ENCODE measurements around the gene ARF6.

Gene ARF6

GRCh38 chr14:49857427-49858003 is 35.4 kb upstream of the ARF6 start:
- H3K4me3 ChIP-seq (ENCODE audit: low read depth, low read length): no peak overlapping the region
- TF ChIP-seq CTCF (IDR thresholded peaks at IDR 0.05; ENCODE audit: insufficient read depth, low read depth, low read length, missing control alignments): no peak
- DNase-seq (ENCODE audit: low read depth): peak; percentile 30

GRCh38 chr14:49858383-49858782 is 34.5 kb upstream of the ARF6 start:
- no peak for TF ChIP-seq CTCF (IDR thresholded peaks at IDR 0.05; ENCODE audit: insufficient read depth, low read depth, low read length, missing control alignments)
- no peak overlapping the region for H3K4me3 ChIP-seq (ENCODE audit: low read depth, low read length)
- peak; percentile 70 for DNase-seq (ENCODE audit: low read depth)

GRCh38 chr14:49860988-49861698 is 31.7 kb upstream of the ARF6 start:
- peak overlapping the region; percentile 75 for H3K4me3 ChIP-seq (ENCODE audit: low read depth, low read length)
- TF ChIP-seq CTCF (IDR thresholded peaks at IDR 0.05; ENCODE audit: insufficient read depth, low read depth, low read length, missing control alignments): no peak
- DNase-seq (ENCODE audit: low read depth): no peak

GRCh38 chr14:49861699-49862088 is 31.2 kb upstream of the ARF6 start:
- no peak for TF ChIP-seq CTCF (IDR thresholded peaks at IDR 0.05; ENCODE audit: insufficient read depth, low read depth, low read length, missing control alignments)
- H3K4me3 ChIP-seq (ENCODE audit: low read depth, low read length): peak overlapping the region; percentile 75
- peak; percentile 83 for DNase-seq (ENCODE audit: low read depth)

GRCh38 chr14:49862089-49862673 is 30.7 kb upstream of the ARF6 start:
- peak; percentile 100 for TF ChIP-seq CTCF (IDR thresholded peaks at IDR 0.05; ENCODE audit: insufficient read depth, low read depth, low read length, missing control alignments)

GRCh38 chr14:49863487-49864281 is 29.2 kb upstream of the ARF6 start:
- DNase-seq (ENCODE audit: low read depth): peak; percentile 58
- no peak for TF ChIP-seq CTCF (IDR thresholded peaks at IDR 0.05; ENCODE audit: insufficient read depth, low read depth, low read length, missing control alignments)
- peak overlapping the region; percentile 66 for H3K4me3 ChIP-seq (ENCODE audit: low read depth, low read length)

More at GRCh38 chr14:49862089-49862673, 30.7 kb upstream of the ARF6 start:
- peak overlapping the region; percentile 75 for H3K4me3 ChIP-seq (ENCODE audit: low read depth, low read length)
- DNase-seq (ENCODE audit: low read depth): peak; percentile 94

Measured in GM12865 (cell line).